Measurements from ENCODE around the gene ARHGAP20. TPM values are rescaled to one million over a fixed set of nuclear protein-coding genes. Genes with fewer than 3 reads are reported as not detected.
"Not testable (repeated sequence)": the region's sequence is repeated elsewhere in the genome, so short reads cannot be mapped to it uniquely, and the experiment has no call there.

The ARHGAP20 gene
- total RNA-seq, 2 experiments from 2014 or later, result 0.08 TPM; not detected in 1

DNA sequence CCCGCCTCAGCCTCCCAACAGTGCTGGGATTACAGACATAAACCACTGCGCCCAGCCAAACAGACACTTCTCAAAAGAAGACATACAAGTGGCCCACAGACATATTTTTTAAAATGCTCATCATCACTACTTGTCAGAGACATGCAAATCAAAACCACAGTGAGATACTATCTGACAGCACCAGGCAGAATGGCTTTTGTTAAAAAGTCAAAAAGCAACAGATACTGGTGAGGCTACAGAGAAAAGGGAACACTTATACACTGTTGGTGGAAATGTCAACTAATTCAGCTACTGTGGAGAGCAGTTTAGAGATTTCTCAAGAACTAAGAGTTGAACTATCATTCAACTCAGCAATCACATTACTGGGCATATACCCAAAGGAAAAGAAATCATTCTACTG lies 67.0 kb downstream of the ARHGAP20 start:
- no peak overlapping the region for H3K4me3 Mint-ChIP-seq
- no peak for DNase-seq
- no peaks in the 10 kb centered on the region for H3K9me3 Mint-ChIP-seq (ENCODE audit: insufficient read depth)
- ATAC-seq, result no peak
- H3K4me1 Mint-ChIP-seq (ENCODE audit: low read depth), result no peaks in the 10 kb centered on the region
- no peak overlapping the region for H3K27ac Mint-ChIP-seq
- H3K36me3 Mint-ChIP-seq (ENCODE audit: low read depth), result no peaks in the 10 kb centered on the region
- CTCF ChIA-PET, result no interaction called here
- POLR2A ChIA-PET, result no interaction called here
- no peaks in the 10 kb centered on the region for H3K27me3 Mint-ChIP-seq (ENCODE audit: low read depth)

DNA sequence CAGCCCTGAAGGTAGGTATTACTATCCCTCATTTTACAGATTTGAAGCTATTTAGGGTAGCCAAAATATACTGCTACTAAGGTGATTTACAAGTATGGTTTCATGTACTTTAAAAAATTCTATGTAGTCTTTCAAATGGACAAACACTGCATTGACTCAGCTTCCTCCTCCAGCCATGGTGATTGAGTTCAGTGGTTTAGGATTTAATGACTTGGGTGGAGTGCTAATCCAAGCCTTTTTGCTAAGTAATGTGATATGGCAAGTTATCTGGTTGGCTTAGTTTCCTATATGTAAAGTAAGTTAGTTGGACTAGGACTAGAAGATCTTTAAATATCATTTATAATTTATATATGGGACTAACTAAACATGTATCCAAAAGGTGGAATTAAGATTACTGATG lies 77.9 kb downstream of the ARHGAP20 start:
- no peak for ATAC-seq
- Mint-ChIP-seq H3K27me3 (ENCODE audit: low read depth) (peaks cover 5% of the 10 kb centered on the region), H3K4me1 (ENCODE audit: low read depth) (no peaks in the 10 kb centered on the region), H3K9me3 (ENCODE audit: insufficient read depth) (no peaks in the 10 kb centered on the region), H3K36me3 (ENCODE audit: low read depth) (no peaks in the 10 kb centered on the region), H3K27ac (no peak overlapping the region), H3K4me3 (no peak overlapping the region)
- ChIA-PET CTCF (no interaction called here), POLR2A (no interaction called here)
- DNase-seq, result no peak

DNA sequence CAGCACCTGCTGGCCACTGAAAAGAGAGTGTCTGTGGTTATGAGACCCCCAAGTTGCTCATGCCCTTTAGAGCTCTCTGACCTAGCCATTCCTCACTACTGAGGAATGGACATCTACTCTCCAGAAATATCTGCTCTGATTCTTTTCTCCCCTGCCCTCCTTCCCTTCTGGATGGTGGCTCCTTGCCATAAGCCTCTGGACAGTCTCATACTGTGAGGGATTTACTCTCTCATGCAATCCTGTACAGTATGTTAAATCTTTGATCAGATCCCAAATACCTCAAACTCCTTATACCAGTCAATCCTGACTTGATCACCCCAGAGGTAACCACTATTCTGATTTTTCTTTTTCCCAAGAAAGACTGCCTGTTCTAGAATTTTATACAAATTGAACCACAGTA lies 80.7 kb downstream of the ARHGAP20 start:
- Mint-ChIP-seq H3K27me3 (ENCODE audit: low read depth) (peaks cover 5% of the 10 kb centered on the region), H3K9me3 (ENCODE audit: insufficient read depth) (no peaks in the 10 kb centered on the region), H3K4me3 (no peak overlapping the region), H3K27ac (no peak overlapping the region), H3K4me1 (ENCODE audit: low read depth) (no peaks in the 10 kb centered on the region), H3K36me3 (ENCODE audit: low read depth) (no peaks in the 10 kb centered on the region)
- ChIA-PET CTCF (no interaction called here), POLR2A (no interaction called here)
- no peak for ATAC-seq
- DNase-seq, result no peak

DNA sequence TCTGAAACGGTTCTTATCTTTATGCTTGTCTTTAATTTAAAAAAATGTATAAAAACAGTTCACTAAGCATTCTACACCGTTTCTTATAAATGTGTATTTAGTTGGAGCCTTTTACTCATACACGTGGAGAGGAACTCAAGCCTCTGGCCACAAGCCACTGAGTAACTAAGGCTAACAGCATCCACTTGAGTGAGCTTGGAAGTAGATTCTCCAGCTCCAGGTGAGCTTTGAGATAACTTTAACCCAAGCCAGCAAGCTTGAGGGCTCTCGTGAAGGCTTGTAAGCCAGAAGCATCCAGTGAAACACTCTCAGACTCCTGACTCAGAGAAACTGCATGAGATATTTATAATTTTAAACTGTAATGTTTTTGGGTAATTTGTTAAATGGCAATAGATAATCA lies 82.6 kb downstream of the ARHGAP20 start:
- Mint-ChIP-seq H3K9me3 (ENCODE audit: insufficient read depth) (no peaks in the 10 kb centered on the region), H3K4me3 (no peak overlapping the region), H3K4me1 (ENCODE audit: low read depth) (no peaks in the 10 kb centered on the region), H3K27ac (no peak overlapping the region), H3K36me3 (ENCODE audit: low read depth) (no peaks in the 10 kb centered on the region), H3K27me3 (ENCODE audit: low read depth) (peaks cover 5% of the 10 kb centered on the region)
- DNase-seq (no peak), ATAC-seq (no peak)
- ChIA-PET CTCF (no interaction called here), POLR2A (no interaction called here)

DNA sequence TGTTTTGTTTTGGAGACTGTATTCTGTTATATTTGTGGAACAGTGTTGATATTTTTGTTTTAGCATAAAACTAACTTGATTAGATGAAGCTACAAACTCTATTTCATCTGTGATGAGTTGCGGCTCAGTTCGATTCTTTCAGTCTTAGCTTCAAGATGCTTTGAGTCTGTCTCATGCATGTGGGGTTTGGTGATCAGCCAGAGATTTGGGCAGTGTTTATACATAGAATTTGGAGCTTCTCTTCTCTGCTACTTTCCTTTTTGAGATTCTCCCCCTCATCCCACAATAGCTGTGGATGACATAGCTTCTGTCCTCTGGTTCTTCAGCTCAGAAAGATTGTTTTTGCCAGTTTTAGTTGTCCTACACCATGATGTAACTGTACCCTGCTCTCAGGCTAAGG lies 90.4 kb downstream of the ARHGAP20 start:
- ChIA-PET POLR2A (no interaction called here), CTCF (no interaction called here)
- no peaks in the 10 kb centered on the region for H3K27me3 Mint-ChIP-seq (ENCODE audit: low read depth)
- ATAC-seq (no peak), DNase-seq (no peak)
- no peak overlapping the region for H3K4me3 Mint-ChIP-seq
- no peaks in the 10 kb centered on the region for H3K9me3 Mint-ChIP-seq (ENCODE audit: insufficient read depth)
- no peak overlapping the region for H3K27ac Mint-ChIP-seq
- H3K4me1 Mint-ChIP-seq (ENCODE audit: low read depth), result no peaks in the 10 kb centered on the region
- no peaks in the 10 kb centered on the region for H3K36me3 Mint-ChIP-seq (ENCODE audit: low read depth)

DNA sequence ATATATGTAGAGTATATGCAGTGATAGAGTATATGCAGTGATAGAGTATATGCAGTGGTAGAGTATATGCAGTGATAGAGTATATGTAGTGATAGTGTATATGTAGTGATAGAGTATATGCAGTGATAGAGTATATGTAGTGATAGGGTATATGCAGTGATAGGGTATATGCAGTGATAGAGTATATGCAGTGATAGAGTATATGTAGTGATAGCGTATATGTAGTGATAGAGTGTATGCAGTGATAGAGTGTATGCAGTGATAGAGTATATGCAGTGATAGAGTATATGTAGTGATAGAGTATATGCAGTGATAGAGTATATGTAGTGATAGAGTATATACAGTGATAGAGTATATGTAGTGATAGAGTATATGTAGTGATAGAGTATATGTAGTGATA lies 92.9 kb downstream of the ARHGAP20 start:
- POLR2A ChIA-PET; H3K4me1 Mint-ChIP-seq (ENCODE audit: low read depth); CTCF ChIA-PET; H3K36me3 Mint-ChIP-seq (ENCODE audit: low read depth); H3K27ac Mint-ChIP-seq; H3K27me3 Mint-ChIP-seq (ENCODE audit: low read depth); H3K4me3 Mint-ChIP-seq; ATAC-seq; H3K9me3 Mint-ChIP-seq (ENCODE audit: insufficient read depth); DNase-seq: not testable (repeated sequence)

DNA sequence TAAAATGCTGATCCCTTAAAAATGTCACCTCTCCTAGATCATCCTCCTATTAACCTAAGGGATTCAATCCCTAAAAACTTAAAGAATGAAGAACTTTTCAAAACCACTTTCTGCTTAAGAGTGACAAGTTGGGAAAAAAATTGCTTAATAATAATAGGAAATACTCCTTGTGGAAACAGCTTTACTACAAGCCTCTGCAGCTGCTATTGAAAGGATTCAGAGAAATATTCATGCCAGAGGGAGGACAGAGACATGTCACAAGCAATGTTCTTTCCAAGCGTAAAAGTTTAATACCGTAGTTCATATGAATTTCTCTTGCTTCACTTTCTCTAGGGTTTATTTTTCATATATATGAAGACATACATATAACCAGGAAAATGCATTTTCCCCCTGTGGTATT lies 98.2 kb downstream of the ARHGAP20 start:
- H3K27ac Mint-ChIP-seq, result no peak overlapping the region
- CTCF ChIA-PET, result no interaction called here
- no peaks in the 10 kb centered on the region for H3K4me1 Mint-ChIP-seq (ENCODE audit: low read depth)
- H3K4me3 Mint-ChIP-seq, result no peak overlapping the region
- no peaks in the 10 kb centered on the region for H3K9me3 Mint-ChIP-seq (ENCODE audit: insufficient read depth)
- H3K27me3 Mint-ChIP-seq (ENCODE audit: low read depth), result peaks cover 2% of the 10 kb centered on the region
- DNase-seq, result no peak
- POLR2A ChIA-PET, result no interaction called here
- H3K36me3 Mint-ChIP-seq (ENCODE audit: low read depth), result no peaks in the 10 kb centered on the region
- no peak for ATAC-seq

DNA sequence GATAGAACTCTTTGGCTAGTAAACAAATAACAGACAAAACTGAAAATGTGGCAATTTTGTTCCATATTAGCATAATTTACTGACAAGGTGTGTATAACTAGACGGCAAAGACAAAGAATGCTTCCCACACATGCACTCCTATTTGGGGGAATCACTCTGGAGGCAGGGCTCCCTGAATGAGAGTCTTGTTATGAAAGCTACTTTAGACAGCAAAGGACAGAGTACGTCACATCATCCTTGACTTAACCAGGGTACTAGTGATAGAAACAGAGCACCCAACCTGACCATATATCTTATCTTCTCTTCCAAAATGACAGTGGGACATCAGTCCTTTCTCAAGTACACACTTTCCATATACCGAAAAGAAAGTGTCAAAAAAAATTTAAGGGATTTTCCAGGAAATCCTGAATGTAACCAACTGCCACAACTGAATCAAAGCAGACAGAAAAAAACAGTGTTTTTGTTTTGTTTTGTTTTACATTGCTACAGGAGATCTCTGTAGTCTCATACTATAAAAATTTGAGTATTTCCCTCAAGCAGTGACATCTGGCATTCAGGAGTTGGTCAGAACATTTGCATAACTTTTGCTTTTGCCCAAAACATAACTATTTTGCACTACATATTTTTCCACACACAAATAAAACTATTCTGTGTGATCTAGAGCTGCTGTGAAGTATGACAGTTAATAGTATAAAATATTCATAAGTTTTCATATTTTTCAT lies 98.9 kb downstream of the ARHGAP20 start:
- CTCF ChIA-PET, result no interaction called here
- H3K9me3 Mint-ChIP-seq (ENCODE audit: insufficient read depth), result no peaks in the 10 kb centered on the region
- H3K4me3 Mint-ChIP-seq, result no peak overlapping the region
- DNase-seq, result no peak
- no peak for ATAC-seq
- no peaks in the 10 kb centered on the region for H3K4me1 Mint-ChIP-seq (ENCODE audit: low read depth)
- no peak overlapping the region for H3K27ac Mint-ChIP-seq
- no peaks in the 10 kb centered on the region for H3K36me3 Mint-ChIP-seq (ENCODE audit: low read depth)
- POLR2A ChIA-PET, result no interaction called here
- H3K27me3 Mint-ChIP-seq (ENCODE audit: low read depth), result peaks cover 2% of the 10 kb centered on the region

DNA sequence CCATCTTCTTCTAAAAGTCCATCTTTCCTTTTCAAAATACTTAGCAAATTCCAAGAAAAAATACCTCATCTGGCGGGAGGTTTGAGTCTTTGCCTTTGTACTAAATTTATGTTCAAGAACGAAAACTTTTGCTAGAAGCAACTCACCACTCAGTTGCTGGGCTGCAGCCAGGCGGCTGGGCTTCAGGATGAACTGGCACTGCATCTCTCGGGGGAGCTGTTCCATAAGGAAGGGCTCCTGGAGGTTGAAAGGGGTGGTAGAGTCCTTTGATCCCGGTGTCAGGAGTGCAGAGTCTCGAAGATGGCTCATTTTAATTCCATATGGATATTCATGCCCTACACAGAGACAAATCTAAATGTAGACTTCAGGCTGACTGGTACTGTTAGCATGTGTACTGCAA lies 105.8 kb downstream of the ARHGAP20 start:
- ATAC-seq (no peak), DNase-seq (no peak)
- POLR2A ChIA-PET, result no interaction called here
- Mint-ChIP-seq H3K9me3 (ENCODE audit: insufficient read depth) (no peaks in the 10 kb centered on the region), H3K4me1 (ENCODE audit: low read depth) (no peaks in the 10 kb centered on the region), H3K4me3 (no peak overlapping the region), H3K27ac (no peak overlapping the region), H3K27me3 (ENCODE audit: low read depth) (peaks cover 10% of the 10 kb centered on the region), H3K36me3 (ENCODE audit: low read depth) (no peaks in the 10 kb centered on the region)
- CTCF ChIA-PET, result no interaction called here

DNA sequence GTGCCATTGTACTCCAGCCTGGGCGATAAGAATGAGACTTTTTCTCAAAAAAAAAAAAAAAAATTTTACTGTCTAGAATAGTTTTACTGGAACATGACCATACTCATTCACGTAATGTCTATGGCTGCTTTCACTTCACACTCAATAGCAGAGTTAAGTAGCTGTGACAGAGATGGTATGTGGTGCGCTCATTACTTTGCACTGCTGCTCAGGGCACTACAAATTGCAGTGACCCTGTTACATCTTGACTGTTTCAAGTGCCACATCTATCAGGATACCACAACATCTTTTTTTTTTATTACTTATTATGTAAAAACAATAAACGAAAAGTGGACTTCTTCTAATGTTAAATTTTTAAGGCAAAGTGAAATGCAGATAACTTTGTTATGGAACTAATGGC lies 110.3 kb downstream of the ARHGAP20 start:
- no peaks in the 10 kb centered on the region for H3K9me3 Mint-ChIP-seq (ENCODE audit: insufficient read depth)
- H3K27me3 Mint-ChIP-seq (ENCODE audit: low read depth), result peaks cover 7% of the 10 kb centered on the region
- CTCF ChIA-PET, result interaction anchor here (1.1 kb wide), 1 partner anchor 10 kb away, joined by 3 read pairs; no protein-coding TSS in a partner anchor
- no peak overlapping the region for H3K4me3 Mint-ChIP-seq
- no peak overlapping the region for H3K27ac Mint-ChIP-seq
- no peaks in the 10 kb centered on the region for H3K4me1 Mint-ChIP-seq (ENCODE audit: low read depth)
- POLR2A ChIA-PET, result no interaction called here
- DNase-seq (no peak), ATAC-seq (no peak)
- no peaks in the 10 kb centered on the region for H3K36me3 Mint-ChIP-seq (ENCODE audit: low read depth)

DNA sequence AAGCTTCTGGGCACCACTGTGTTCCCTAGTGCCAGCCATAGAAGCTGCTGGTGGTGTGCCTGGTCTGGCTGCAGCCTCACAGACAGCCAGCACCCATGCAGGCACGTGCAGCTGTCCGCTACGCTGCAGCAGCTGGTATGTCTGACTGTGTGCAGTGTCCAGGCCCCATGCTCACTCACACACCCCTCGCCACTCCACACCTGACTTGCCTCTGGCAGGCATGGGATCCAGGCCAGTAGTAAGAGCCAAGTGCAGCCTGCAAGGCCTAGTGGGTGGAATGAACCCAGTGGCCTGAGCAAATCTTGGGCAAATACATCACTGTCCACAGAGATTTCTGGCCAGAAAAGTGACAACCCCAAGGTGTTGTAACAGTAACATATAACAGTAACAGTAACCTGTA lies 111.9 kb downstream of the ARHGAP20 start:
- Mint-ChIP-seq H3K4me3 (no peak overlapping the region), H3K27me3 (ENCODE audit: low read depth) (peaks cover 5% of the 10 kb centered on the region), H3K9me3 (ENCODE audit: insufficient read depth) (no peaks in the 10 kb centered on the region), H3K36me3 (ENCODE audit: low read depth) (no peaks in the 10 kb centered on the region), H3K27ac (no peak overlapping the region), H3K4me1 (ENCODE audit: low read depth) (no peaks in the 10 kb centered on the region)
- POLR2A ChIA-PET, result no interaction called here
- DNase-seq, result no peak
- ATAC-seq, result no peak
- CTCF ChIA-PET, result no interaction called here

DNA sequence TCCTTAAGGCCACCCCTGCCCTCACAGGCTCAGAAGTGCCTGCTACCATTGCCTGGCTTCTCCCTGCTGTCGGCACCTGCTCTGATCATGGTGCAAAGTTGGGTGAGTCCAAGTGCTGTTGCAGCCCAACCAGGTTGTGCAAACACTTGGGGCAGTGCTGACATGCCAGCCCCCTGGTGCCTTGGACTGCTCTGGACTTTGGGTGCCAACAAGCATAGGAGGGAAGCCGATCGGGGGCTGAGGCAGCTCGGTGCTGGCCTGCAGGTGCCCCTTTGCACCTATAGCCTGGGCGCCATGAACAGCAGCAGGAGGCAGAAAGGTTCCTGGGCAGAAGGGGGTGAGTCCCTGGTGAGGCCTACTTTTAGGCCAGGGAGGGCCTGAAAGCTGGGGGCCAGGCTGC lies 113.0 kb downstream of the ARHGAP20 start:
- H3K27ac Mint-ChIP-seq, result no peak overlapping the region
- no peaks in the 10 kb centered on the region for H3K9me3 Mint-ChIP-seq (ENCODE audit: insufficient read depth)
- no peaks in the 10 kb centered on the region for H3K4me1 Mint-ChIP-seq (ENCODE audit: low read depth)
- CTCF ChIA-PET, result no interaction called here
- POLR2A ChIA-PET, result no interaction called here
- DNase-seq, result no peak
- H3K4me3 Mint-ChIP-seq, result no peak overlapping the region
- no peaks in the 10 kb centered on the region for H3K36me3 Mint-ChIP-seq (ENCODE audit: low read depth)
- no peak for ATAC-seq
- H3K27me3 Mint-ChIP-seq (ENCODE audit: low read depth), result no peaks in the 10 kb centered on the region

DNA sequence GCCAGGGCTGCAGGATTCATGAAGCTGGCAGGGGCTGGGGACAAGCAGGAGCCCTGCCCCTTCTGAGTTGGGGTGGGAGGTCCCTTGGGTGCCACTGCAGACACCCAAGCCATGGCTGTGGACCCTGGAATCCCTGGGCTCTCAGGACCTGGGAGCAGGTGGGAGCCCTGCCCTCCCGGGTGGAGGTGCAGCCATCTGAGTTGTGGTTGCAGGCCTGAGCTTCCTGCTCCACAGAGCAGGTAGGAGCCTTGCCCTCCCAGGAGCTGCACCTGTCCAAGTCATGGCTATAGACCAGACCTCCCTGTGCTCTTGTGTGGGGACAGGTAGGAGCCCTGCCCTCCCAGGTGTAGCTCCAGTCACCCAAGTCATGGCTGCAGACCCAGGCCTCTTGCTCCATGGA lies 113.5 kb downstream of the ARHGAP20 start:
- CTCF ChIA-PET, result no interaction called here
- no peaks in the 10 kb centered on the region for H3K36me3 Mint-ChIP-seq (ENCODE audit: low read depth)
- H3K27ac Mint-ChIP-seq, result no peak overlapping the region
- H3K4me1 Mint-ChIP-seq (ENCODE audit: low read depth), result no peaks in the 10 kb centered on the region
- H3K27me3 Mint-ChIP-seq (ENCODE audit: low read depth), result no peaks in the 10 kb centered on the region
- DNase-seq (no peak), ATAC-seq (no peak)
- H3K9me3 Mint-ChIP-seq (ENCODE audit: insufficient read depth), result no peaks in the 10 kb centered on the region
- H3K4me3 Mint-ChIP-seq, result no peak overlapping the region
- POLR2A ChIA-PET, result no interaction called here
